ENCODE measurements around the gene COTL1. TPM values are rescaled to one million over a fixed set of nuclear protein-coding genes. Genes with fewer than 3 reads are reported as not detected.
A peak's percentile ranks its signal among the peaks of the same experiment; 100 is the strongest.

Gene COTL1
- total and polyA plus RNA-seq, 11 donors = 5.2 to 120 (median 11.0) TPM

DNA sequence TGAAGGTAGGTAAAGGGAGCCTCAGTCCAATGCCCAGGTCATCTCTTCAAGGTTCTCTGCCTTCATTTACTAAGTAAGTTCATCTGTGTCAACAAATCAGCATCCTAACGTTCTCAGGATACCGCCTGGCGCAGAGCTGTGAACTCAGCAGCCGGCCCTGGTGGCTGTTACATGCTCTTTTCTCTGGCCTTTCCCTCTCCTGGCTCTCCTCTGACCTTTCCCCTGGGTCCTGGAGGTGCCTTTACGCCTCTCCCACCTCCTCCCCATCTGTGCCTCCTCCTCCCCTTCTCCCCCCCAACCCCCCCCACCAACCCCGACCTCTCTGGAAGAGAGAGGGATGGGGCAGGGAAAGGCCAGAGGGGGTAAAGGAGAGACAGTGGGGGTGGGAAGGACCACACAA is 19.5 kb downstream of the COTL1 start:
- DNase-seq = no peak
- peak overlapping the region in 2 of 12 donors; percentile 1 to 93 for H3K27ac ChIP-seq
- intact Hi-C loops (cut with DNase I) = loop anchor here in 1 of 10 donors (5.0 kb wide), 1 partner anchor 66 kb away; no protein-coding TSS in a partner anchor
- peak overlapping the region in 1 of 12 donors; percentile 15 for H3K4me3 ChIP-seq
- ATAC-seq = no peak
- H3K36me3 ChIP-seq = peaks cover 0 to 7% (median 0%) of the 10 kb centered on the region in 9 donors
- no peaks in the 10 kb centered on the region for H3K27me3 ChIP-seq
- TF ChIP-seq, protein P1, sequence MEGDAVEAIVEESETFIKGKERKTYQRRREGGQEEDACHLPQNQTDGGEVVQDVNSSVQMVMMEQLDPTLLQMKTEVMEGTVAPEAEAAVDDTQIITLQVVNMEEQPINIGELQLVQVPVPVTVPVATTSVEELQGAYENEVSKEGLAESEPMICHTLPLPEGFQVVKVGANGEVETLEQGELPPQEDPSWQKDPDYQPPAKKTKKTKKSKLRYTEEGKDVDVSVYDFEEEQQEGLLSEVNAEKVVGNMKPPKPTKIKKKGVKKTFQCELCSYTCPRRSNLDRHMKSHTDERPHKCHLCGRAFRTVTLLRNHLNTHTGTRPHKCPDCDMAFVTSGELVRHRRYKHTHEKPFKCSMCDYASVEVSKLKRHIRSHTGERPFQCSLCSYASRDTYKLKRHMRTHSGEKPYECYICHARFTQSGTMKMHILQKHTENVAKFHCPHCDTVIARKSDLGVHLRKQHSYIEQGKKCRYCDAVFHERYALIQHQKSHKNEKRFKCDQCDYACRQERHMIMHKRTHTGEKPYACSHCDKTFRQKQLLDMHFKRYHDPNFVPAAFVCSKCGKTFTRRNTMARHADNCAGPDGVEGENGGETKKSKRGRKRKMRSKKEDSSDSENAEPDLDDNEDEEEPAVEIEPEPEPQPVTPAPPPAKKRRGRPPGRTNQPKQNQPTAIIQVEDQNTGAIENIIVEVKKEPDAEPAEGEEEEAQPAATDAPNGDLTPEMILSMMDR (IDR thresholded peaks at IDR 0.05) = no peak
- TF ChIP-seq POLR2A (IDR thresholded peaks at IDR 0.05) = no peak
- peaks cover 0 to 93% (median 10%) of the 10 kb centered on the region in 12 donors for H3K4me1 ChIP-seq
- no peaks in the 10 kb centered on the region for H3K9me3 ChIP-seq
- WGBS, 4 donors = 70 to 82% (median 80%) methylated on average over 5 to 6 of the region's 6 CpGs

DNA sequence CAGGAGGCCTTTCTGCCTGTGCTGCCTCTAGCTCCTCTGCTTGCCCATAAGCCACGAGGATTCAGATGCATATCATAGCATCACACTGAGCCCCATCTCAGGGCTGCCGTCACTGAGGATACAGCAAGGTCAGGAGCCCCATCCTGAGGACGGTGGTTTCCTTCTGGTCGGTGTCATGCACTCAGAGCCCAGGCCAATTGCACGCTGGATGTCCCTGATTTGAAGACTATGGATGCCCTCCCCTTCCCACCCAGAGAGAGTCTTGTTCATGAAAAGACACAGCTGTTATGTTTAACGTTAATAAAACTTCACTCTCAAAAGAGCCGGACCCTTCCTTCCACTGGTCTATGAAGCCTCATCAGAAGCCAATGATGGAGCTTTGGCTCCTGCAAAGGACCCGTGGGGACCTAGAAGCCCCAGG is 19.9 kb downstream of the COTL1 start:
- WGBS, 4 donors = 57 to 65% (median 59%) methylated on average over 7 to 8 of the region's 8 CpGs
- DNase-seq (no peak), ATAC-seq (no peak)
- Histone ChIP-seq H3K4me1 (peaks cover 0 to 89% (median 10%) of the 10 kb centered on the region in 12 donors), H3K27ac (peak overlapping the region in 3 of 12 donors; percentile 10 to 93 (median 13)), H3K27me3 (no peaks in the 10 kb centered on the region), H3K36me3 (peaks cover 0 to 7% (median 0%) of the 10 kb centered on the region in 9 donors), H3K4me3 (peak overlapping the region in 1 of 12 donors; percentile 15), H3K9me3 (no peaks in the 10 kb centered on the region)
- intact Hi-C loops (cut with DNase I) = loop anchor here in 1 of 10 donors (5.0 kb wide), 1 partner anchor 66 kb away; no protein-coding TSS in a partner anchor
- no peak for TF ChIP-seq POLR2A (IDR thresholded peaks at IDR 0.05)
- TF ChIP-seq, protein P1 (IDR thresholded peaks at IDR 0.05) = no peak

DNA sequence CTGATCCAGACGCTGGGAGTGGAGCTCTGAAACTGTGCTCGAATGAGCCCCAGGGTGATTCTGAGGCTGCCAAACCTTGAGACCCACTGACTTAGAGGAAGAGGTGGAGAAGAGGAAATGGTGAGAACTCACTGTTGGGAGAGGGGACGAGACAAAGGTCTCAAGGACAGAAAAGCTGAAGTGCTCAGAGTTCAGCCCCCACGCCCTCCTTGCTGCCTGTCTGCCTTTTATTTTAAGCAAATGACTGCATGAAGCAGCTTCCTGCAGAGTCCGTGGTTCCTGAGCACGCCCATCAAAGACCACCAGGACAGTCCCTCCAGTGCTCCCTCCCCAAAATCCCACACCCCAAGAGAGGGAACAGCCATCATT is 20.4 kb downstream of the COTL1 start:
- intact Hi-C loops (cut with DNase I) = loop anchor here in 1 of 10 donors (5.0 kb wide), 1 partner anchor 65 kb away; no protein-coding TSS in a partner anchor
- Histone ChIP-seq H3K27ac (peak overlapping the region in 3 of 12 donors; percentile 10 to 93 (median 13)), H3K36me3 (peaks cover 0 to 7% (median 0%) of the 10 kb centered on the region in 9 donors), H3K4me1 (peaks cover 0 to 84% (median 9%) of the 10 kb centered on the region in 12 donors), H3K9me3 (no peaks in the 10 kb centered on the region), H3K27me3 (no peaks in the 10 kb centered on the region), H3K4me3 (peak overlapping the region in 1 of 12 donors; percentile 15)
- DNase-seq = peak in 1 of 5 donors; percentile 33
- peak in 1 of 4 donors; percentile 24 for ATAC-seq
- no peak for TF ChIP-seq POLR2A (IDR thresholded peaks at IDR 0.05)
- TF ChIP-seq, protein P1 (IDR thresholded peaks at IDR 0.05) = no peak
- WGBS, 4 donors = 53 to 65% (median 60%) methylated on average over 6 of the region's 6 CpGs

DNA sequence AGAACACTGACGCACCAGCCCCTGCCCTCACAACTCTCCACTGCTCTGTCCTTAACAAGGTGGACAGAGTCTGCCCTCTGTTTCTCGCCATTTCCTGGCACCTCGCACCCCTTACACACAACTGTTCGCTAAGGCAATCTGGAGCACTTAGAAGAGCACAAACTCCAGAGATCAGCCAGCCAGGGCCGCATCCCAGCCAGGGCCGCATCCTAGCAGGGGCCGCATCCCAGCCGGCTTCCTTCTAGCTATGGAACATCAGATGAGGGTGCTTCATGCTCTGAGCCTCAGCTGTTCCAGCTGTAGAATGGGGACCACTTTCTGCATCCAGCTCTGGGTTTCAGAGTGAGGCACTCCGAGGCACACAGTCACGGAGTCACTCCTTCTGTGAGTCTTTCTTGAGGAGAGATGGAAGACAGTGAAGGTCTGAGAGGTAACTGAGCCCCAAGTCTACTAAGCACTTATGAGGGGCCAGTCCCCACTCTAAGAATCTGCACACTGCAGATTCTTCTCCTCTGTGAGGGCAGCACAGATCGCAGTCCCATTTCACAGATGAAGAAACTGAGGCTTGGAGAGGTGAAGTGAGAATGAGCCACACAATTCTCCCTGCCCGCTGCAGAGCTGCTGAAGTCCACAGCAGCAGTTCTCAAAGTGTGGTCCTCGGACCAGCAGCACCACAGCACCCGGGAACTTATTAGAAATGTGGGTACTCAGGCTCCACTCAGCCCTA is 20.9 kb downstream of the COTL1 start:
- TF ChIP-seq POLR2A (IDR thresholded peaks at IDR 0.05) = no peak
- TF ChIP-seq, protein P1 (IDR thresholded peaks at IDR 0.05) = no peak
- ATAC-seq = no peak

More for the DNA sequence above, 20.9 kb downstream of the COTL1 start:
- intact Hi-C loops (cut with DNase I) = loop anchor here in 1 of 10 donors (5.0 kb wide), 1 partner anchor 65 kb away; no protein-coding TSS in a partner anchor
- Histone ChIP-seq H3K4me1 (peaks cover 0 to 79% (median 9%) of the 10 kb centered on the region in 12 donors), H3K4me3 (no peak overlapping the region), H3K27me3 (no peaks in the 10 kb centered on the region), H3K27ac (peak overlapping the region in 2 of 12 donors; percentile 10 to 93), H3K9me3 (no peaks in the 10 kb centered on the region), H3K36me3 (peaks cover 0 to 7% (median 0%) of the 10 kb centered on the region in 9 donors)
- no peak for DNase-seq
- 92 to 94% (median 93%) methylated on average over 14 of the region's 14 CpGs for WGBS, 4 donors

Data from heart left ventricle (tissue), 16 donors.